NCI-H1694 treated with DMSO at 0.1 percent for 48 hours (cell line): ENCODE results near the gene TFG.
A peak's percentile ranks its signal among the peaks of the same experiment; 100 is the strongest.

Experiments used
- DNase-seq: peaks from one replicate; lab custom pipeline; 2025; lab: John Stamatoyannopoulos, UW

Gene TFG

DNA sequence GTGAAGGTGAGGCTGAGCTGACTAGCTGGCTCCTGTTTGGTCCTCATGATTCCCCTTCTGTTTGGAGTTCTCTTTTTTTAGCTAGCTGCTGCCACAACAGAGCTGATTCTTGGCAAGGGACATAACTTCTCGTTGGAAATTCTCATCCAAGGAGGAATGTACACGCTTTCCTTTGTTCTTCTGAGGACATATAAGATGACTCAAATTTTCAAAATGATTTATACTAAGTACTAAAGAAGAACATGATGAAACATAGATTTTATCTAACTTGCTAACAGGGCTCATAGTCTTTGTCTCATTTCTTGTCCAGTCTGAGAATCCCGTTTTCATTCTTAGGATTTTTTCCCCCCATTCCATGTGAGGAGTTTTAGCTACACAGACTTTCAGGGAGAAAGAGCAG lies 2.9 kb upstream of the TFG start:
- DNase-seq: no peak

DNA sequence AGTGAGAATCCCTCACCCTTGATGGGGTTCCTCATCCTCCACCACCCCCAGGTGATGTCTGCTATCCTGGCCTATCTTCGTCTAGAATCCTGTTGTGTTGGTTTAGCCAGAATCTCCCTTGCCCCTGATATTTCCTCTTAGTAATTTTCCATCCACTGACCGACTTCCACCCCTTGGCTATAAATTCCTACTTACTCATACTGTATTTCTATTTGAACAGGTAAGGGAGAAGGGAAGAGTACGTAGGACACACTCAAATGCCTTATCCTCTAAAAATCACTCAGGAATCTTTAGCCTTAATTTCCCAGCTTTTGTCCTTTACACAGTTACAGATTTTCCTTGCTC lies 678 bp upstream of the TFG start:
- DNase-seq: no peak

DNA sequence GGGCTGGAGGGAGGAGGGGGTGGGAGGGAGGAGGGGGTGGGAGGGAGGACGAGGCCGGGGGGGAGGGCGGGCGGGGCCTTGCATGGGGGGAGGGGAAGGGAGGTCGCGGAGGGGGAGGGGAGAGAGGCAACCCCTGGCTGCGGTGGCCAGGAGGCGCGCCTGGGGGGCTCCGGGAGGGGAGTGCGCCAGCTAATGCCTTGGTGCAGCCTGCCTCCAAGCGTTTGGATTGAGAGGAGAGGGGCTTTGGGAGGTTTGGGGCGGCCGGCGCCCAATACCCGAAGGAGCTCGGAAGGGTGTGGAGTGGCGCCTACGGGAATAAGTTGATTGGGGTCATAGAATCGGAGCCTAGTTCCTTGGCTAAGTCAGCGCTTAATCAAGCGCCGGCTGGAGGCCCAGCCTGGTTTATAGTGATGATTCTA lies 557 bp downstream of the TFG start:
- no peak for DNase-seq

DNA sequence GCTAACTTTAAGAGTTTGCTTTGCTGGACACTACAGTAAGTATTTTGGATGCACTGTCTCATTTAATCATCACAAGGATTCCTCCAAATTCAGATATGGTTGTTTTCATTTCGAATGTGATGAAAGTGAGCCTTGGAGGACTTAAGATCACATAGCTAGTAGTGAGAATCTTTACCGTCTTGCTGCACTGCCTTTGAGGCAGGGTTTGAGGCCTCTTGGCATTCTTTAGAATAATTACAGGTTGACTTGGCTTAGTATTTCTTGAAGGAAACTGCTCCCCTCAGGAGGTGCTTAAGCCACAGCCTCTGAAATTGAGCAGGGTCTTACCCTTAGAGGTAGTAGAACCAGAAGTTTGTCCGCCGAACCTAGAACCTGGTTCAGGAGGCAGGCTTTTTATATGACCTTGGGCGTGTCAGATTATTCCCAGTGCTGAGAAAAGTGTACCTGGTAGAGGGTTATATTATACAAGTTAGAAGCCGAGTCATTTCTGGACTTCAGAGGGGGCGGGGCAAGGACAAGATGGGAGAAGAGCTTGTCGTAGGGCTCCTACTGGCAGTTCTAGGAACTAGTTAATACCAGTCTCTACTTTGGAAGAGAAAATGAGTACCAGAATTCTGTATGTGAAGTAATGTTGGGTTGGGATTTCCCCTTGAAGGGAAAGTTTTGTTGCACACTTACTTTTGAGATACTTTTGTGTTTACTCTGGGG lies 1.1 kb downstream of the TFG start:
- DNase-seq: peak; percentile 2

DNA sequence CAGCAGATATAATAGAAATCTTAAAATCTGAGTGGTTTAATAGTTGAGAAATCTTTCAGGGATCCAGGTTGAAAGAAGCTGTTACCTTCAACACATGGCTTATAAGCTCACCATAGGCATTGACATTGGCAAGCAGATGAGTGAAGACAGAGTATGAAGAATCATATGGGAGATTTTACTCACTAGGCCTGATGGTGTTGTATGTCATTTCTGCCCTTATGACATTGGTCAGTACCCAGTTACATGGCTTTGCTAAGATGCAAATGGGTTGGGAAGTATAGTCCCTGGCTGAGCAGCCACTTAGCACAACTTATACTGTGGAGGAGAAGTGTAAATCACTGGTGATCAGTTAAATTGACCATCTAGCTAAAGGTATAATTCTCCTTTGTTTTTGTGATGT lies 5.9 kb downstream of the TFG start:
- DNase-seq: no peak

DNA sequence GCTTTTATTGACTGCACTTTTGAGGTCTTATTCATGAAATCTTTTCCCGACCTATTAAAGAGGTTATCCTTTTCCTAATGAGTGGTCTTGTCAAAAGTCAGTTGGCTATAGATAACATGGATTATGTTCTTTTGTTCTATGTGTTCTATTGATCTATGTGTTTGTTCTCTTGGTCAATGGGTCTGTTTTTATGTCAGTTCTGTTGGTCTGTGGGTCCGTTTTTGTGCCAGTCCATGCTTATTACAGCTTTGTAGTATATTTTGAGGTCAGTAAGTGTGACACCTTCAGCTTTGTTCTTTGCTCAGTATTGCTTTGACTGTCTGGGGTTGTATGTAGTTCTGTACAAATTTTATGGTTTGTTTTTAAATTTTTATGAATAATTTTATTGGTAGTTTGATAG lies 7.8 kb downstream of the TFG start:
- DNase-seq: no peak

DNA sequence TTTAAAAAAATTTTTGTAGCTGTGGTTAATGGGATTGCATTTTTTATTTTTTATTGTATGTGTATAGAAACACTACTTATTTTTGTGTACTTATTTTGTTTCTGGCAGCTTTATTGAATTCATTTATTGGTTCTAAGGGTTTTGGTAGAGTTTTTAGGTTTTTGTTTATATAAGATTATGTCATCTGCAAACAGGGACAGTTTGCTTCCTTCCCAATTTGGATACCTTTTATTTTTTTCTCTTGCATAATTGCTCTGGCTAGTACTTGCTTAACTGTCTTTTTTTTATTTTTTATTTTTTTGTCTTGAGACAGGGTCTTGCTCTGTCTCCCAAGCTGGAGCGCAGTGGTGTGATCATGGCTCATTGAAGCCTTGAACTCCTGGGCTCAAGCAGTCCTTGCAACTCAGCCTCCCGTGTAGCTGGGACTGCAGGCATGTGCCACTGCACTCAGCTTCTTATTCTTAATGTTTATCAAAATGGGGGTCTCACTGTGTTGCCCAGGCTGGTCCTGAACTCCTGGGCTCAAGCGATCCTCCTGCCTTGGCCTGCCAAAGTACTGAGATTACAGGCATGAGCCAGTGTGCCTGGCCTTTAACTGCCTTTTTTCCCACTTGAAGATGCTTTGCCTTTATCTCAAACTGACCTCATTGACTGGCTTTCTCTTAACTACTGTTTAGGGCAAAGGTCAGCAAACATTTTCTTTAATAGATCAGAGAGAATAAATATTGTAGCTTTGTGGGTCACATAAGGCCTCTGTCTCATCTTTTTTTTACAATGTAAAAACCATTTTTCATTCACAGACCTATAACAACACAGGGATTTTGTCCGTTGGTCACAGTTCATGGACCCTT lies 8.6 kb downstream of the TFG start:
- DNase-seq: no peak

DNA sequence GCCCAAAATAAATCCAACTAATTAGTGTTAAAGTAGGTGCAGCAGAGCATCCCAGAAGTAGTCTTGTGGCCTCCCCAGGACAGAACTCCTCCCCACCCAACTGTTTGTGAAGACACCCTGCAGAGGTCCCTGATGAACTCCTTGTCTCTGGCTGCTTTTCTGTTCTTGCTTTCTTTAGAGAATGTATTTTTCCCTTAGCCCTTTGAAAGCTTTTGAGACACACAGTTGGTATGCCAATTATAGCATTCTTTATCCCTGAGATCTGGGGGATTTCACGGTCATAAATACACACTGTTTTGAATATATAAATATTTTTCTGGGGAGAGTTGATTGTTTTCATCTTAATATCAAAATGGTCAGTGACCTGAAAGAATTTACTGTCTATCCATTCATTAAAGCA lies 9.8 kb downstream of the TFG start:
- no peak for DNase-seq

DNA sequence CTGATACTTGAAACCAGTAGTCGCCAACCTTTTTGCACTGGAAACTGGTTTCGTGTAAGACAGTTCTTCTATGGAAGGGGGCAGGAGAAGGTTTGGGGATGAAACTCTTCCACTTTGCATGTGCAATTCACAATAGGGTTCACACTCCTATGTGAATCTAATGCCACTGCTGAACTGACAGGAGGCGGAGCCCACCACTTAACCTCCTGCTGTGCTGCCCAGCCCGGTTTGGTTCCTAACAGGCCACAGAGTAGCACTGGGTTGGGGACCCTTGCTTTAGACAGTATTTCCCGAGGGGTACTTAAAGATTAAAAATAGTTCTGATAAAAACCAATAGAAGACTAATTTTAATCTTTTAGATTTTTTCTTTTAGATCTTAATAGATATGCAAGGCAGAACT lies 11.1 kb downstream of the TFG start:
- no peak for DNase-seq

DNA sequence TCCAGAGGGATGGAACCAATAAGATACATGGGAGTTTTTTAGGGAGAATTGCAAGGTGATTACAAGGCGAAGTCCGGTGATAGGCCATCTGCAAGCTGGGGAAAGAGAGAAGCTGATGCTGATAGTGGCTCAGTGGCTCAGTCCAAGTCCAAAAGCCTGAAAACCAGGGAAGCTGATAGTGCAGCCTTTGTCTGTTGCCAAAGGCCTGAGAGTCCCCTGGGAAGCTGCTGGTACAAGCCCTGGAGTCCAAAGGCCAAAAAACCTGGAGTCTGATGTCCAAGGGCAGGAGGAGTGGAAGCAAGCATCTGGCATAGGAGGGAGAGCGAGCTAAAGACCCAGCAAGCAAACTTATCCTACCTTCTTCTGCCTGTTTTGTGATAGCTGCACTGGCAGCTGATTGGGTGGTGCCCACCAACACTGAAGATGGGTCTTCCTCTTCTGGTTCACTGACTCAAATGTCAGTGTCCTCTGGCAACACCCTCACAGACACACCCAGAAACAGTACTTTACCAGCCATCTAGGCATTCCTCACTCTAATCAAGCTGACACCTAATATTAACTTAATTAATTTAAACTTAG lies 16.7 kb downstream of the TFG start:
- DNase-seq: no peak

DNA sequence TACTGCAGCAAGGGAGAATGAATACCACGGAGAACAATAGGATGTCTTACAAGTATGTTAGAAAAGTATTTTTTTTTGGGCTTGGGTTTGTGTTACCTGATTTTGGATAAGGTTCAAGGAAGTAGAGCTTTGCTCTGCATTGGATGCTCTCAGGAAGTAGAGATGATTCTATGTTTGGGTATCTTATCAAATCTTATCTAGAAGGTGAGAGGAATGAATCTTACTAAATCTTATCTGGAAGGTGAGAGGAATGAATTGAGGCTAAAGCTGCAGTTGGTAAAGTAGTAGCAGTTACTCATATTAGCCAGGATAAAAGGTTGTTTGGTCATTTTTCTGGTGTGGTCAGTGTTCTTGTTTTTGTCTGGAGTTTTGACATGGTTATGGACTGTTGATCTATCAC lies 17.4 kb downstream of the TFG start:
- no peak for DNase-seq

DNA sequence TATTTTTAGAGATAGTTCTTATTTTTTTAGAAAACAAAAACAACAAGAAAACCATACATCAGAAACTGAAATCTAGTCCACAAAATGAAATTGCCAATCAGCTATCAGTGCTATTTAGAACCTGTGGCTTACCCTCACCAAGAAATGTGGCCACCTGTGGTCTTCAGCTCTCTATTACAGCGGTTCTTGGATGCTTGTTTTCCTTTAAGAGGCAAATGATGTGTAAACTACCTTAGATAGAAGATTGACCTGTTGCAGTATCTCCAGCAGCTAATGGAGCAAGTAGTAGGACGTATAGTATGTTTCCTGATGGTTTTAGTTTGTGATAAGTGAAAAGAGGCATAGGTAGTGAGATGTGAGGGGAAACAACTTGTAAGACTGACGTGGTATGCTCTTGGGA lies 21.2 kb downstream of the TFG start:
- DNase-seq: no peak

DNA sequence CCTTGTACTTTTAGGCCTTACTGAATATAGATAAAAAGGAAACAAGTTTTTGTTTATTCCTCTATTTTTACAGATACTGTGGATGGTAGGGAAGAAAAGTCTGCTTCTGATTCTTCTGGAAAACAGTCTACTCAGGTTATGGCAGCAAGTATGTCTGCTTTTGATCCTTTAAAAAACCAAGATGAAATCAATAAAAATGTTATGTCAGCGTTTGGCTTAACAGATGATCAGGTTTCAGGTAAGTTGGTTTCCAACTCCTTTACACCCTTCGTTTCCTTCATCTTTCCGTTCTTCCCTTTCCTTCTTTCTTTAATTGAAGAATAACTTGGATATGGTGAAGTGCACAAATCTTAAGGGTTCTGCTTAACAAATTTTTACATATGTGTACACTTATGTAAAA lies 23.1 kb downstream of the TFG start:
- no peak for DNase-seq

DNA sequence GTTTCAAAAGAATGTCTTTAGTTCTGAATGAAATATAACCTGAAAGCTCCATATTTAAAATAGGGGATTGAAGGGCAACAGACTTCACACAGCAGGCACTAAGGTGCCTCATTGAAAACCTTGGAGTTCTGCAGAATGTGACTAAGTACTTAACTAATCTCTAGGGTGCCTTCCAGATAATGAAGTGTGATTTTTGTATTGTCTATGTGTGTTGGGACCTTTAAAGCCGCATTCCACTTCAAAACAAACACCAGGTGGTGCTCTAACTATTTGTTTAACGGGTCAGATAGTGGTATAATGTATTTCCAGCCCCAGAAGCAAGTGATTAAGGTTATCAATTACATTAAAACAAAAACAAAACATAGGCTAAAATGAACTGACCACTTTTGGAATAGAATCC lies 28.0 kb downstream of the TFG start:
- no peak for DNase-seq

DNA sequence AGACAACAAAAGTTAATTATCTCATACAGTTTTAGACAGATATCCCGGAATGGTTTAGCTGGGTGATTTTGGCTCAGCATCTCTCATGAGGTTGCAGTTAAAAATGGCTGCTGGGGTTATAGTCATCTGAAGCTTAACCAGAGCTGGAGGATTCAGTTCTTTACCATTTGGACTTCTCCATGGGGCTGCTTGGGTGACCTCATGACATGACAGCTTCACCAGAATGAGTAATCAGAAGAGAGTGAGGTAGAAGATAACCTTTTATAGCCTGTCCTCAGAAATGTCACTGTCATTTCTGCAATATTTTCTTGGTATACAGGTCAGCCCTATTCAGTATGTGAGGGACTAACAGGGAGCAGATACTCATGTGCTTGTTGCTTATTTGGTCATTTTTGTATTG lies 30.9 kb downstream of the TFG start:
- DNase-seq: no peak

DNA sequence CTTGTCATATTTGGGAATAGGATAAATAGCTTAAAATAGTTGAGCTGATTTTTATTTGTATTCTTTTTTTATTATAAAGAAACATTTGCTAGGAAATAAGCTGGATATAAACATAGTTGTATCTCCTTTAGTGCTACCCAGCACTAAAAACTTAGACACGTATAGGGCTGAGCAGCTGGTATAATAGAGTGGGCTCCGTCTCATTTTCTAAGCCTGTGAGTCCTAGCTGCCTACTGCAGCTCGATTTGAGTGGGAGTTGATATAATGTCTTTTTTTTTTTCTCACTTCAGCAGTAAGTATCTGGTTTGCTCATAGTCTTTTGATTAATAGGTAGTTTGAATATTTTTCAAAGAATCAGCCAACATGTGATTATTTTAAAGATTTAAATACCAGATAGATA lies 34.2 kb downstream of the TFG start:
- no peak for DNase-seq

DNA sequence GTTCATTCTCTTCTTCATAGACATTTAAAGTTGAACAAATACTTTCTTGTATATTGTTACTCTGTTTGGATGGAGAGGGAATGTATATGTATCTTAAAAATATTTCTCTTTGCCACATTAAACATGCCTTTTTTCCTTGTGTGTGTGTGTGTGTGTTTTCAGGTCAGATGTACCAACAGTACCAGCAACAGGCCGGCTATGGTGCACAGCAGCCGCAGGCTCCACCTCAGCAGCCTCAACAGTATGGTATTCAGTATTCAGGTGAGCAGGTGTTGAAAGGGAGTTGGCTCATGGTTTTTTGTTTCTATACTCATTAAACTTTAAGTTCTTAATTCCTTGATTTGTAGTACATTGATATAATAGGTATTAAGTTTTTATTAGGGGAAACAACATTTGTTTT lies 35.4 kb downstream of the TFG start:
- no peak for DNase-seq

DNA sequence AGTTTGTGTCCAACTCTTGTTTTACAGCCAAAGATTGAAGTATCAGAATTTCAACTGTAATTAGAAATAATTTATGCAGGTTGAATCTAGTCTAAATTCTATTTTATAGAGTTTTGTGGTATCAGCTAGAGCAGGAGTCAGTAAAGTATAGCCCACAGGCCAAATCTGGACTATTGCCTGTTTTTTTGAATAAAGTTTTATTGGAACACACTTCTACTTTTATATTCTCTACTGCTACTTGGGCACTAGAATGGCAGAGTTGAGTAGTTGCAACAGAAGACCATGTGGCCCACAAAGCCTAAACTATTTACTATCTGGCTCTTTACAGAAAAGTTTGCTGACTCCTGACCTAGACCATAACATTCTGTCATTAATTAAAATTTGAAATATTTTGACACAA lies 36.3 kb downstream of the TFG start:
- DNase-seq: no peak

DNA sequence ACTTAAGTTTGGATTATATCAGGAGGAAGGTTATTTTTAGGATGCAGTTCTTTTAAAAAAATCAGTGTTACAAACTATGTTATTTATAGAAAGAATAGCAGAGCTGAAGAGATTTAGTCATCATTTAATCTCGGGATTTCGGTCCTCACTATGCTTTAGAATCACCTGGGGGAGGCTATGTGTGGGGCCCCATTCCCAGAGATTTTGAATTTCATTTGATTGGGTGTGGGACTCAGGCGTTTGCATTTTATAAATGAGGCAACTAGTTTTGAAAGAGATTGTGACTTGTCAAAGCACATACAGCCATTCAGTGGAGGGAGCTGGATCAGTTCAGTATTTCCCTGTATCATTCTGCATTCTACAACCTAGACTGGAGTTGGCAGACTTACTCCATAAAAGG lies 36.8 kb downstream of the TFG start:
- no peak for DNase-seq

DNA sequence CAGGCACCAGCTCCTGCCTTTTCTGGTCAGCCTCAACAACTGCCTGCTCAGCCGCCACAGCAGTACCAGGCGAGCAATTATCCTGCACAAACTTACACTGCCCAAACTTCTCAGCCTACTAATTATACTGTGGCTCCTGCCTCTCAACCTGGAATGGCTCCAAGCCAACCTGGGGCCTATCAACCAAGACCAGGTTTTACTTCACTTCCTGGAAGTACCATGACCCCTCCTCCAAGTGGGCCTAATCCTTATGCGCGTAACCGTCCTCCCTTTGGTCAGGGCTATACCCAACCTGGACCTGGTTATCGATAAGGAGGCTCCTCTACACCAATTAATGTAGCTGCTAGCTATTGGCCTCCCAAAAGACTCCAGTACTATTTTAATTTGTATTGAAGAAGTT lies 38.9 kb downstream of the TFG start:
- DNase-seq: no peak

DNA sequence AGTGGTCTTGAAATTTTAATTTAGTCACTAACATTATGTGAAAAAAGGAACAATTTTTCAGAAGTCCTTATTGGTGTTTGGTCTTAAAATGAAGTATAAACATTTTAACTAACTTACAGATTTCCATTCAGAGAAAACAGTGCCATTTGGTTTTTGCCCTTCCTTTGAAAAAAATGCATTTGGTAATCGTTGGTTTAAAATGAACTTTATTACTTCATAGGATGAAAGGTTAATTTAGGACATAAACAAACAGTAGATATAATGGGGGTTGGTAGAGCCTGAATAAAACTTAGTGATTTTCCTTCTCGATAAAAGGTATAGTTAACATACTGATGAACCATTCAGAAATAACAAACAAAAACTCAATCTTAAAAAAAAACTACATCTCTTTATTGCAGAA lies 39.7 kb downstream of the TFG start:
- DNase-seq: no peak

DNA sequence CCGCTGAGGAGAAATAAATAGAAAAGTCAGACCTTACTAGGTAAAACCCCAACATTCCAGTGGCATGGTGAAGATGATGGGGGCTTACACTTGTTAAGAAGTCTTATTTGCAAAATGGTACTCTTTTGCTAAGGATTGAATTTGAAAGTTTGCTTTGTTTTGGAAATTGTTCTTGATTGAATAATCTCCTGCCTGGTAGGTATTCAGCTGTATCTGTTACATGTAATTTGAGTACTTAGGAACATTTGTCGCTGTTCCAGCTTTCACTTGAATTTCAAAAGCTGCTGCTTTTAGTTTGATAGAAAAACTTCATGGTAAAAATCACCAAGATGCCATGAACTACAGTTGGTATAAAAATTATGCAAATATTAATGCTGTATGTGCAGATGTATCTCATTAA lies 44.6 kb downstream of the TFG start:
- no peak for DNase-seq

DNA sequence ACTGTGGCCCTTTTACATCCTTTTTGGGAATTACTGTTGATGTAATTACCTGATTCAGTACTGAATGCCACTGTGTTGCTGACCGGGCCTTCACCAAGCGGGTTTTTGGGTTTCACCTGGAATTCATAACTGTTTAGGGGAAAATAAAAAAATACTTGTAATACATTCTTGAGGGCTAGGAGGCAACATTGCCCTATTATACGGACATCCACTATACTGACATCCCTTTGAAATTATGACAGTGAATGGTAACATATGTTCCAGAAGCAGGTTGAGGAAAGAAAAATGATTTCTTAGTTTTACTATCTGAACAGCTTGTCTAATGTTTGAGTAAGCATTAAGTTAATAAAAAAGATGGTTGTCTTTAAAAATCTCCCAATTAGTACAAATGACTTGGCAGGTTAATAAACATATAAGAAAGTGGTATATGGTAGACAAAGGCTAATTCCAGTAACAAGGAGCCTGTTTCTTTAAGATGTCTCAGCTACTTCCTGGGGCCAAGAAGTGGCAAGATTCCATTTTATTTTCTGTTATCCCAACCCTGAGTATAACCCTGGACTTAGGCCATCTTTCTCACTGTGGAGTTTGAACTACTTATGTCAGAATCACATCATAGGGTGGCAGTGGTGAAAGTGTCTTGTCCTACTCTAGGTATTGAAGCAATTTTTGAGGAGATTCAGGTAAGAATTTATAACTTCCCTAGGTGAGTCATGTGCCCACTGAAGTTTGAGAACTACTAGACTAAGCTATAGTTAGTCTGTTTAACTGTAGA lies 45.5 kb downstream of the TFG start:
- no peak for DNase-seq
